ENCODE measurements around the gene INAFM2. TPM values are rescaled to one million over a fixed set of nuclear protein-coding genes. Genes with fewer than 3 reads are reported as not detected.

INAFM2 gene
- total and polyA plus RNA-seq, 2 experiments from 2014 or later: 18.1 to 32.7 TPM

DNA sequence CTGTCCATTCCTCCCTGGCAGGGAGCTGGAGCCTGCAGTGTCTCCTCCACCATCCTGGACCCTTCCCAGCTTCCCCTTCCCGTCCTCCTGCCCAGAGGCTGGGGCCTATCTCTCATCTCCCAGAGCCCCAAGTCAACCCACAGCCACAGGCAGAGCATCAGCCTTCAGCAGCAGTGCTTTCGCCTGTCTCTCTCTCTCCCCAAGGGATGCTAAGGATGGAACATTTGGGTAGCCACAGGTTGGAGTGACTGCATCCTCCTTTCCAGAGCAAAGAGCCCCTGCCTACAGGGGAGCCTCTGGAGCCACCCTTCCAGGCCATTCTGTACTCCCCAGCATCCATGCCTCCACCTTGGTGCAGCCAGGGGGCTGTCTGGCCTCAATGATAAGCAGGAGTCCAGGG lies 19.9 kb upstream of the INAFM2 start:
- Histone ChIP-seq H3K27ac (ENCODE audit: low read depth) (no peak overlapping the region), H3K27me3 (ENCODE audit: insufficient read depth) (no peaks in the 10 kb centered on the region), H2AFZ (no peak overlapping the region), H4K20me1 (replicated peaks; ENCODE audit: insufficient read depth) (no peaks in the 10 kb centered on the region), H3K79me2 (replicated peaks; ENCODE audit: insufficient read depth) (no peaks in the 10 kb centered on the region), H3K9me2 (ENCODE audit: insufficient read depth) (no peaks in the 10 kb centered on the region), H3K4me3 (no peak overlapping the region), H3K36me3 (ENCODE audit: insufficient read depth) (no peaks in the 10 kb centered on the region), H3F3A (replicated peaks; ENCODE audit: low read depth) (no peaks in the 10 kb centered on the region), H3K4me1 (ENCODE audit: insufficient read depth) (peaks cover 21% of the 10 kb centered on the region), H3K4me2 (no peak overlapping the region)
- Mint-ChIP-seq H3K4me1 (peaks cover 29% of the 10 kb centered on the region), H3K4me3 (no peak overlapping the region), H3K27me3 (ENCODE audit: insufficient read depth, low read depth, poor library complexity) (peaks cover 35% of the 10 kb centered on the region), H3K9me3 (peaks cover 15% of the 10 kb centered on the region), H3K27ac (no peak overlapping the region), H3K36me3 (ENCODE audit: low read depth) (peaks cover 12% of the 10 kb centered on the region)
- no peak for DNase-seq (ENCODE audit: low spot score)
- TF ChIP-seq, protein P1, sequence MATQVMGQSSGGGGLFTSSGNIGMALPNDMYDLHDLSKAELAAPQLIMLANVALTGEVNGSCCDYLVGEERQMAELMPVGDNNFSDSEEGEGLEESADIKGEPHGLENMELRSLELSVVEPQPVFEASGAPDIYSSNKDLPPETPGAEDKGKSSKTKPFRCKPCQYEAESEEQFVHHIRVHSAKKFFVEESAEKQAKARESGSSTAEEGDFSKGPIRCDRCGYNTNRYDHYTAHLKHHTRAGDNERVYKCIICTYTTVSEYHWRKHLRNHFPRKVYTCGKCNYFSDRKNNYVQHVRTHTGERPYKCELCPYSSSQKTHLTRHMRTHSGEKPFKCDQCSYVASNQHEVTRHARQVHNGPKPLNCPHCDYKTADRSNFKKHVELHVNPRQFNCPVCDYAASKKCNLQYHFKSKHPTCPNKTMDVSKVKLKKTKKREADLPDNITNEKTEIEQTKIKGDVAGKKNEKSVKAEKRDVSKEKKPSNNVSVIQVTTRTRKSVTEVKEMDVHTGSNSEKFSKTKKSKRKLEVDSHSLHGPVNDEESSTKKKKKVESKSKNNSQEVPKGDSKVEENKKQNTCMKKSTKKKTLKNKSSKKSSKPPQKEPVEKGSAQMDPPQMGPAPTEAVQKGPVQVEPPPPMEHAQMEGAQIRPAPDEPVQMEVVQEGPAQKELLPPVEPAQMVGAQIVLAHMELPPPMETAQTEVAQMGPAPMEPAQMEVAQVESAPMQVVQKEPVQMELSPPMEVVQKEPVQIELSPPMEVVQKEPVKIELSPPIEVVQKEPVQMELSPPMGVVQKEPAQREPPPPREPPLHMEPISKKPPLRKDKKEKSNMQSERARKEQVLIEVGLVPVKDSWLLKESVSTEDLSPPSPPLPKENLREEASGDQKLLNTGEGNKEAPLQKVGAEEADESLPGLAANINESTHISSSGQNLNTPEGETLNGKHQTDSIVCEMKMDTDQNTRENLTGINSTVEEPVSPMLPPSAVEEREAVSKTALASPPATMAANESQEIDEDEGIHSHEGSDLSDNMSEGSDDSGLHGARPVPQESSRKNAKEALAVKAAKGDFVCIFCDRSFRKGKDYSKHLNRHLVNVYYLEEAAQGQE (IDR thresholded peaks at IDR 0.05; ENCODE audit: unreplicated experiment): no peak
- TF ChIP-seq NANOG (IDR thresholded peaks at IDR 0.05; ENCODE audit: borderline replicate concordance): no peak
- TF ChIP-seq, protein P2, sequence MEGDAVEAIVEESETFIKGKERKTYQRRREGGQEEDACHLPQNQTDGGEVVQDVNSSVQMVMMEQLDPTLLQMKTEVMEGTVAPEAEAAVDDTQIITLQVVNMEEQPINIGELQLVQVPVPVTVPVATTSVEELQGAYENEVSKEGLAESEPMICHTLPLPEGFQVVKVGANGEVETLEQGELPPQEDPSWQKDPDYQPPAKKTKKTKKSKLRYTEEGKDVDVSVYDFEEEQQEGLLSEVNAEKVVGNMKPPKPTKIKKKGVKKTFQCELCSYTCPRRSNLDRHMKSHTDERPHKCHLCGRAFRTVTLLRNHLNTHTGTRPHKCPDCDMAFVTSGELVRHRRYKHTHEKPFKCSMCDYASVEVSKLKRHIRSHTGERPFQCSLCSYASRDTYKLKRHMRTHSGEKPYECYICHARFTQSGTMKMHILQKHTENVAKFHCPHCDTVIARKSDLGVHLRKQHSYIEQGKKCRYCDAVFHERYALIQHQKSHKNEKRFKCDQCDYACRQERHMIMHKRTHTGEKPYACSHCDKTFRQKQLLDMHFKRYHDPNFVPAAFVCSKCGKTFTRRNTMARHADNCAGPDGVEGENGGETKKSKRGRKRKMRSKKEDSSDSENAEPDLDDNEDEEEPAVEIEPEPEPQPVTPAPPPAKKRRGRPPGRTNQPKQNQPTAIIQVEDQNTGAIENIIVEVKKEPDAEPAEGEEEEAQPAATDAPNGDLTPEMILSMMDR (conservative IDR thresholded peaks at IDR 0.05; ENCODE audit: low read depth in 2 of 2): no peak
- TF ChIP-seq POLR2AphosphoS5 (IDR thresholded peaks at IDR 0.05; ENCODE audit: low read depth): no peak
- no peak for TF ChIP-seq EZH2phosphoT487 (IDR thresholded peaks at IDR 0.05; ENCODE audit: unreplicated experiment)
- TF ChIP-seq CREB1 (CRISPR knock-in tag; IDR thresholded peaks at IDR 0.05; ENCODE audit: low read depth): no peak
- no peak for TF ChIP-seq ZNF114 (CRISPR knock-in tag; IDR thresholded peaks at IDR 0.05)
- no peak for TF ChIP-seq ZNF331 (CRISPR knock-in tag; IDR thresholded peaks at IDR 0.05; ENCODE audit: low read depth)
- TF ChIP-seq EZH2 (IDR thresholded peaks at IDR 0.05; ENCODE audit: low read depth, unreplicated experiment): no peak
- TF ChIP-seq, protein P3, sequence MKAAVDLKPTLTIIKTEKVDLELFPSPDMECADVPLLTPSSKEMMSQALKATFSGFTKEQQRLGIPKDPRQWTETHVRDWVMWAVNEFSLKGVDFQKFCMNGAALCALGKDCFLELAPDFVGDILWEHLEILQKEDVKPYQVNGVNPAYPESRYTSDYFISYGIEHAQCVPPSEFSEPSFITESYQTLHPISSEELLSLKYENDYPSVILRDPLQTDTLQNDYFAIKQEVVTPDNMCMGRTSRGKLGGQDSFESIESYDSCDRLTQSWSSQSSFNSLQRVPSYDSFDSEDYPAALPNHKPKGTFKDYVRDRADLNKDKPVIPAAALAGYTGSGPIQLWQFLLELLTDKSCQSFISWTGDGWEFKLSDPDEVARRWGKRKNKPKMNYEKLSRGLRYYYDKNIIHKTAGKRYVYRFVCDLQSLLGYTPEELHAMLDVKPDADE (IDR thresholded peaks at IDR 0.05): no peak
- TF ChIP-seq, protein P4, sequence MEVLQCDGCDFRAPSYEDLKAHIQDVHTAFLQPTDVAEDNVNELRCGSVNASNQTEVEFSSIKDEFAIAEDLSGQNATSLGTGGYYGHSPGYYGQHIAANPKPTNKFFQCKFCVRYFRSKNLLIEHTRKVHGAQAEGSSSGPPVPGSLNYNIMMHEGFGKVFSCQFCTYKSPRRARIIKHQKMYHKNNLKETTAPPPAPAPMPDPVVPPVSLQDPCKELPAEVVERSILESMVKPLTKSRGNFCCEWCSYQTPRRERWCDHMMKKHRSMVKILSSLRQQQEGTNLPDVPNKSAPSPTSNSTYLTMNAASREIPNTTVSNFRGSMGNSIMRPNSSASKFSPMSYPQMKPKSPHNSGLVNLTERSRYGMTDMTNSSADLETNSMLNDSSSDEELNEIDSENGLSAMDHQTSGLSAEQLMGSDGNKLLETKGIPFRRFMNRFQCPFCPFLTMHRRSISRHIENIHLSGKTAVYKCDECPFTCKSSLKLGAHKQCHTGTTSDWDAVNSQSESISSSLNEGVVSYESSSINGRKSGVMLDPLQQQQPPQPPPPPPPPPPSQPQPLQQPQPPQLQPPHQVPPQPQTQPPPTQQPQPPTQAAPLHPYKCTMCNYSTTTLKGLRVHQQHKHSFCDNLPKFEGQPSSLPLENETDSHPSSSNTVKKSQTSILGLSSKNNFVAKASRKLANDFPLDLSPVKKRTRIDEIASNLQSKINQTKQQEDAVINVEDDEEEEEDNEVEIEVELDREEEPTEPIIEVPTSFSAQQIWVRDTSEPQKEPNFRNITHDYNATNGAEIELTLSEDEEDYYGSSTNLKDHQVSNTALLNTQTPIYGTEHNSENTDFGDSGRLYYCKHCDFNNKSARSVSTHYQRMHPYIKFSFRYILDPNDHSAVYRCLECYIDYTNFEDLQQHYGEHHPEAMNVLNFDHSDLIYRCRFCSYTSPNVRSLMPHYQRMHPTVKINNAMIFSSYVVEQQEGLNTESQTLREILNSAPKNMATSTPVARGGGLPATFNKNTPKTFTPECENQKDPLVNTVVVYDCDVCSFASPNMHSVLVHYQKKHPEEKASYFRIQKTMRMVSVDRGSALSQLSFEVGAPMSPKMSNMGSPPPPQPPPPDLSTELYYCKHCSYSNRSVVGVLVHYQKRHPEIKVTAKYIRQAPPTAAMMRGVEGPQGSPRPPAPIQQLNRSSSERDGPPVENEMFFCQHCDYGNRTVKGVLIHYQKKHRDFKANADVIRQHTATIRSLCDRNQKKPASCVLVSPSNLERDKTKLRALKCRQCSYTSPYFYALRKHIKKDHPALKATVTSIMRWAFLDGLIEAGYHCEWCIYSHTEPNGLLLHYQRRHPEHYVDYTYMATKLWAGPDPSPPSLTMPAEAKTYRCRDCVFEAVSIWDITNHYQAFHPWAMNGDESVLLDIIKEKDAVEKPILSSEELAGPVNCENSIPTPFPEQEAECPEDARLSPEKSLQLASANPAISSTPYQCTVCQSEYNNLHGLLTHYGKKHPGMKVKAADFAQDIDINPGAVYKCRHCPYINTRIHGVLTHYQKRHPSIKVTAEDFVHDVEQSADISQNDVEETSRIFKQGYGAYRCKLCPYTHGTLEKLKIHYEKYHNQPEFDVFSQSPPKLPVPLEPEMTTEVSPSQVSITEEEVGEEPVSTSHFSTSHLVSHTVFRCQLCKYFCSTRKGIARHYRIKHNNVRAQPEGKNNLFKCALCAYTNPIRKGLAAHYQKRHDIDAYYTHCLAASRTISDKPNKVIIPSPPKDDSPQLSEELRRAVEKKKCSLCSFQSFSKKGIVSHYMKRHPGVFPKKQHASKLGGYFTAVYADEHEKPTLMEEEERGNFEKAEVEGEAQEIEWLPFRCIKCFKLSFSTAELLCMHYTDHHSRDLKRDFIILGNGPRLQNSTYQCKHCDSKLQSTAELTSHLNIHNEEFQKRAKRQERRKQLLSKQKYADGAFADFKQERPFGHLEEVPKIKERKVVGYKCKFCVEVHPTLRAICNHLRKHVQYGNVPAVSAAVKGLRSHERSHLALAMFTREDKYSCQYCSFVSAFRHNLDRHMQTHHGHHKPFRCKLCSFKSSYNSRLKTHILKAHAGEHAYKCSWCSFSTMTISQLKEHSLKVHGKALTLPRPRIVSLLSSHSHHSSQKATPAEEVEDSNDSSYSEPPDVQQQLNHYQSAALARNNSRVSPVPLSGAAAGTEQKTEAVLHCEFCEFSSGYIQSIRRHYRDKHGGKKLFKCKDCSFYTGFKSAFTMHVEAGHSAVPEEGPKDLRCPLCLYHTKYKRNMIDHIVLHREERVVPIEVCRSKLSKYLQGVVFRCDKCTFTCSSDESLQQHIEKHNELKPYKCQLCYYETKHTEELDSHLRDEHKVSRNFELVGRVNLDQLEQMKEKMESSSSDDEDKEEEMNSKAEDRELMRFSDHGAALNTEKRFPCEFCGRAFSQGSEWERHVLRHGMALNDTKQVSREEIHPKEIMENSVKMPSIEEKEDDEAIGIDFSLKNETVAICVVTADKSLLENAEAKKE (CRISPR knock-in tag; IDR thresholded peaks at IDR 0.05): no peak
- TF ChIP-seq JUNB (IDR thresholded peaks at IDR 0.05; ENCODE audit: unreplicated experiment): no peak
- TF ChIP-seq STAT1 (IDR thresholded peaks at IDR 0.05; ENCODE audit: unreplicated experiment): no peak
- ATAC-seq: no peak

All from GM23338 (cell line).